Activated CD8-positive, alpha-beta memory T cell treated with anti-CD3 and anti-CD28 coated beads for 1 hour (primary cell): ENCODE data around the gene CAMSAP3.
A peak's percentile ranks its signal among the peaks of the same experiment; 100 is the strongest.

Experiments
- DNase-seq, 2 donors: peaks; one replicate each; pipeline ENCODE4 v3.0.0-alpha.2; 2020; ENCODE audit warnings: low read depth in 1 of 2; ENCODE audit errors: extremely low read depth in 1 of 2

The CAMSAP3 gene

GRCh38 chr19:7595466-7596133, at the start of gene CAMSAP3:
CAMSAP3 (plus strand) TSS chr19:7595863; CDS start chr19:7596003, 140 bp downstream.
- DNase-seq, result peak in 1 of 2 donors; percentile 22

GRCh38 chr19:7545904-7546303, 49.8 kb upstream of the CAMSAP3 start:
- DNase-seq, result no peak

- no peak for DNase-seq
Measured at GRCh38 chr19:7547159-7547558, 48.5 kb upstream of the CAMSAP3 start.

GRCh38 chr19:7549429-7550148, 46.1 kb upstream of the CAMSAP3 start:
- no peak for DNase-seq

- no peak for DNase-seq
Measured at GRCh38 chr19:7550169-7550770, 45.4 kb upstream of the CAMSAP3 start.

GRCh38 chr19:7550987-7551761, 44.5 kb upstream of the CAMSAP3 start:
- no peak for DNase-seq

- no peak for DNase-seq
Measured at GRCh38 chr19:7552781-7553180, 42.9 kb upstream of the CAMSAP3 start.

GRCh38 chr19:7554565-7554964, 41.1 kb upstream of the CAMSAP3 start:
- no peak for DNase-seq

- DNase-seq, result no peak
Measured at GRCh38 chr19:7554990-7555864, 40.4 kb upstream of the CAMSAP3 start.

GRCh38 chr19:7556696-7557315, 38.9 kb upstream of the CAMSAP3 start:
- no peak for DNase-seq

GRCh38 chr19:7558667-7559066, 37.0 kb upstream of the CAMSAP3 start:
- no peak for DNase-seq

- DNase-seq, result no peak
Measured at GRCh38 chr19:7559102-7559501, 36.6 kb upstream of the CAMSAP3 start.

GRCh38 chr19:7560255-7560654, 35.4 kb upstream of the CAMSAP3 start:
- DNase-seq, result no peak

GRCh38 chr19:7561325-7561724, 34.3 kb upstream of the CAMSAP3 start:
- DNase-seq, result no peak

GRCh38 chr19:7562646-7563393, 32.8 kb upstream of the CAMSAP3 start:
- no peak for DNase-seq

- DNase-seq, result no peak
Measured at GRCh38 chr19:7564866-7565265, 30.8 kb upstream of the CAMSAP3 start.

- no peak for DNase-seq
Measured at GRCh38 chr19:7565332-7565731, 30.3 kb upstream of the CAMSAP3 start.

- DNase-seq, result no peak
Measured at GRCh38 chr19:7570761-7571160, 24.9 kb upstream of the CAMSAP3 start.

GRCh38 chr19:7575434-7576040, 20.1 kb upstream of the CAMSAP3 start:
- DNase-seq, result no peak
